HG02852 (cell line): ENCODE results near the gene DIS3L2.

Experiments
- ATAC-seq: cut with Tn5 transposase; IDR thresholded peaks from one replicate; pipeline ENCODE4 v1.9.1; 2021; ENCODE audit warnings: mild to moderate bottlenecking, moderate library complexity; ENCODE audit not compliant: unreplicated experiment

The DIS3L2 gene

DNA sequence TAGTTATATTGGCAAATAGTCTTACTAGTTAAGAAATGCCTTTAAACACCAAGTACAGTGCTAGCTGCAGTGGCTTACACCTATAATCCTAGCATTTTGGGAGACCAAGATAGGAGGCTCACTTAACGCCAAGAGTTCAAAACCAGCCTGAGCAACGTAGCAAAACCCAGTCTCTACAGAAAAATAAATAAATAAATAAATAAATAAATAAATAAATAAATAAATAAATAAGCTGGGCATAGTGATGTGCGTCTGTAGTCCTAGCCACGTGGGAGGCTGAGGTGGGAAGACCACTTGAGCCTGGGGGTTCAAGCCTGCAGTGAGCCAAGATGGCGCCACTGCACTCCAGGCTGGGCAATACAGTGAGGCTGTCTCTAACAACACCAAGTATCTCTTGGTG lies 258.4 kb downstream of the DIS3L2 start:
- ATAC-seq: no peak

DNA sequence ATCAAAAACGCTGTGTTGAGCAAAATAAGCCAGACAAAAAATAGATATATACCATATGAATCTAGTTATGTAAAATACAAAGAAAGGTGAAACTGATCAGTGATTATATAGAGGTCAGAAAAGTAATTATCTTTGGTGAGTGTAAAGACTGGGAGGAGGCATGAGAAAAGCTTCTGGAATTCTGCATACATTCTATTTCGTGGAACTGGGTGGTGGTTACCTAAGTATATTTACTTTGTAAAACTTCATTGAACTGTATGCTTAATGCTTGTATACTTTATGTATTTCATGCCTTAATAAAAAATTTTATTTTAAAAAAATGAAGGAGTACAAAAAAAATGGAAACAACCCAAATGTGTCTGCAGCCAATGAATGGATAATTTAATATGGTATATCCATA lies 263.9 kb downstream of the DIS3L2 start:
- ATAC-seq: no peak

DNA sequence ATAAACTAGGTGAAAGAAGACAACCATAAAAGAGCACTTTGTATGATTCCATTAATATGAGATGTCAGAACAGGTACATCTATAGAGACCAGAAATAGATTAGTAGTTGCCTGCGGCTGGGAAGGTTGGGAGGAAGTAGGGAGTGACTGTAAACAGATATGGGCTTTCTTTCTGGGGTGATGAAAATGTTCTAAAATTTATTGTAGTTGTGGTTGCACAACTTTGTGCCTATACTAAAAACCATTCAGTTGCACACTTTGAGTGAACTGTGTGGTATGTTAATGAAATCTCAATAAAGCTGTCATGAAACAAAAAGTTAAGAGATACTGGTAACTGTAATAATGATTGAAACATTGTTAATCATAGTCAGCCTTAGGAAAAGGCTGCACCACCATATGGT lies 264.4 kb downstream of the DIS3L2 start:
- ATAC-seq: no peak

DNA sequence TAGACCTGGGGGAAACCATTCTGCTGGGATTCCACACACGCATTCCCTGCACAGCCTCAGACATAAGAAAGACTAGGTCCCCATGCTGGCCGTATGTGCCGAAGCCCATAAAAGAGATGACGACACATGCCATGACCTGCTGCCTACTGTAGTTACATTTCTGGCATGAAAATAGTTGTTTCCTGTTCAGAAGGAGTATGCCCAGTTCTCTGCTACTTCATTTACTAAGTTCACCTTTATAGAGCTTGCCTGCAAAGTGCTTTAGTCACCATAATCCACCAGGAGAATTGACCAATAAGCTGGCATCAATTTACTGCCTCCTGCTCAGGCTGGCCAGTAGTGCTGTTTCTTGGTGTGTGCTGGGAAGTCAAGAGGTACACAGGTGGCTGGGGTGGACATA lies 266.8 kb downstream of the DIS3L2 start:
- ATAC-seq: no peak

DNA sequence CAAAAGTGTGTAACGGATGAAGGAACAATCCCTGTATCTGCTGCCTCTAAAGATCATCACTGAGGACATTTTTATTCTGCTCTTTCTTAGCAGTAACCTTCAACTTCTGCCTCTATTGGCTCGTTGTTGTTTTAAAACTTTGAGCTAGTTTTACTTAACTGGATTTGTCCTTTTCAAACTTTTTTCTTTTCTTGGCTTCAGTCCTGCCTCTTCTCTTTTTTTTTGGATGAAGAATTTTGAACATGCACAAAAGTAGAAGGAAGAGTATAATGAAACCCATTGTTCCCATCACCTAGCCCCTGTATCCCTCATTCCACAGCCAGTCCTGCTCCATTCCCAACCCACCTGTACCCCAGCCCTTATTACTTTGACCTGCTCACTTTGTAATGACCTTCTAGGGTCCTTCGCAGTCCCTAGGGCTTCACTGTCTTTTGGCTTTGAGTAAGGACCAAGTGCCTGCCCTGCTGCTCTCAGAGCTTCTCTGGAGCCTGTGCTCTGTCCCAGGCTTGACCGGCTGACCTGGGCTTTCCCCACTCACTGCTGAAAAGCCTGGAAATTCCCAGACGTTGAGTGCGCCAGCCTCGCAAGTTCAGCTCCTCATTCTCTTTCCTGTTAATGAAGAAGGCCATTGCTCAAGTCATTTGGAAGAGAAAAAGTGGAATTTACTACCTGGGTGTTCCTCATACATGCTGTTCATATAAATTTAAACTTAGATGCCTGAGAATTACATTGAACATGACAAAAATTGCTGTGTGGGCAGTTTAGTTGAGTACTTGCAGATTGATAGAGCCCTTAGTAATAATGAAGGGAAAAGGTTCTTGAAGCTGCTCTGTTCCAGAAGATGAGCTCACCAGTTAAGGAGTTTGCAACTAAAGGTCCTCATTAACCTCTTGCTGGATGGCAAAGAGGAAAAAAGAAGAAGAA lies 267.7 kb downstream of the DIS3L2 start:
- ATAC-seq: no peak

DNA sequence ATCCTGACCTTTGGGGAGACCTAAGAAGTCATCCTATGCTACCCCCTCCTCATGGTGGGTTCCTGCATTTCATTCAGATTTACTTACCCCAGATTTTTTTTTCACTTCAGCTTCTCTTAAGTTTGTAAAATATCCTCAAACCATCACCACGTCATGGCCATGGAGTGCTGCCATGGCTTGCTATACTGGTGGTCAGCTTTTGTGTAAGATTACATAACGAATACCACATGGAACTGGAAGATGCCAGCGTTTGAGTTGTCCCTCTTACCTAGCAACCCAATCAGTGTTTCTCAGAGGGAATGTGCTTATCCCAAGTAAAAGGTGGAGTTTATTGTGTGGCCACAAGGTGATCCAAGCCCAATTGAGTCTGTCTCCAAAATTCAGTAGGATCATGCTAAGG lies 268.4 kb downstream of the DIS3L2 start:
- no peak for ATAC-seq

DNA sequence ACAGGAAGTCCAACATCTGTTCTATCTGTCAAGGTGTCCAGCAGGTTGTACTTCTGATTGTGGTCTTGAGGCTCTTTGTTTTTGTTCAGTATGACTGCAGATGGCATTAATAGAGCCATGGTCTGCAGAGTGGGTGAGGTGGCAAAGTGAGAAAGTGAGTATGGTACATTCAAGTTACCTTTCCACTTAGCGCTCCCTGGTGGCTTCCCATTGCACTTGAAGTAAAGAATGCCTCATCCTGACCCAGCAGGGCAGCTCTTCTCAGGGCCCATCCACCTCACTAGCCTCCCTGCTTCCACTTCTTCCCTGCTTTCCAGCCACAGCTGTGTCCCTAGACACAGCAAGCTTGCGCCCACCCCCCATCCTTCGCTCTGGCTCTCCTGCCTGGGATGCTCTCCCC lies 269.0 kb downstream of the DIS3L2 start:
- no peak for ATAC-seq

DNA sequence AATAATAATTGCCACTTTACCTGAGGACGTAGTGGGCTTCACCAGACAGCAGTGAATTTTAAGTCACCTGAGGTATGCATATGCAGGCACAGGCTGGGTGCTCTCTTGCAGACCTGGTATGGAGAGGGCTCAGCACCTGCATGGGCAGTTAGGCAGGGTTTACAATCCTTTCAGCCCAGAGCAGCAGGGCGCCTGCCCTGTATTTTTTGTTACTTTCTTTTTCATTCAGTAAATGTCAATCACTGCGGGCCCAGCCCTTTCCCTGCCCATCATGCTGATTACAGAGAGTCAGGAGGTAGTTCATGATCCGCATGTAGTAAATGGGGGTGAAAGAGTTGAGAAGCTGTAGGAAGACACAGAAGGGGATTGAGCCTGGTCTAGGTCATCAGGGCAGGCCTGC lies 270.0 kb downstream of the DIS3L2 start:
- no peak for ATAC-seq

DNA sequence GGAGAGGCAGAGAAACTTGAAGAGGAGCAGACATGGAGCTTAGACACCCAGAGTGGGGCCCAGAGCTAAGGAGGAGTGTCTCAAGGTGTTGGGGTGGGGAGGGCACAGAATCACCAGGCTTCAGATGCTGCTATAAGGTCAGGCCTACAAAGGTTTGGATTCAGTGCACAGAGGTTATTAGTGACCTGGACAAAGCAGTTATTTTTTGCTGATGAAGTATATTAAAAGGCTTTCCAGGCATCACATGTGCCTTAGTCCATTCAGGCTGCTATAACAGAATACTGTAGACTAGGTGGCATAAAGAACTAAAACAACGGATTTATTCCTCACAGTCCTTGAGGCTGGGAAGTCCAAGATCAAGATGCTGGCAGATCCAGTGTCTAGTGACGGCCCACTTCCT lies 271.4 kb downstream of the DIS3L2 start:
- ATAC-seq: no peak

DNA sequence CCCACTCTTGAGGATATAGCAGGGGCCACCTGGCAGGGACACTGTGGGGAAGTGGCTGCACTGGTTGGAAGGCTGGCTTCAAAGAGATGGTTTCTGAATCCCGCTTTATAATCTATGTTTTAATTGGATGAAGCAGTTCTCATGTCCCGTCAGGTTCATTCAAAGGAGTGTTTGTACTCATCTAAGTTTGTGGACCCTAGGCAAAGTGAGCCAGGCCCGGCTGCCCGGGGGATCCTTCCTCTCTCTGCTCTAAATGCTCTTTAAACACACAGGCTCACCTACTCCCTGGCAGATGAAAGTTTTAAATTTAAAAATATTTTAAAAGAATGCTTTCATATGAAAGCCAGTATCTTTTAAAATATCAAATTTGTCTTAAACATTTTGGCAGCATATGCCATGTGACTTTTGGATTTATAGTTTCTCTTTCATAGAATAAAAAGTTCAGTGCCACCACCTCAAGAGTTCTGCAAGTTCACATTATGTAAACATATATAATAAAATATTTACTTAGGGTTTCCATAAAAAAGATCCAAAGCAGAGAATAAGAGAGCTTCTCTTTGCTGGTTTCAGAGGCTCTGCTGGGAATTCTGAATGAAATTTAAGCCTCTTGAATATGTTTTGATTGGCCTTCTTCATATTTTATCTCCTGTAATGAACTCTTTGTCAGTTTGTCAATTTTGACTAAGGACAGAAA lies 273.6 kb downstream of the DIS3L2 start:
- no peak for ATAC-seq

DNA sequence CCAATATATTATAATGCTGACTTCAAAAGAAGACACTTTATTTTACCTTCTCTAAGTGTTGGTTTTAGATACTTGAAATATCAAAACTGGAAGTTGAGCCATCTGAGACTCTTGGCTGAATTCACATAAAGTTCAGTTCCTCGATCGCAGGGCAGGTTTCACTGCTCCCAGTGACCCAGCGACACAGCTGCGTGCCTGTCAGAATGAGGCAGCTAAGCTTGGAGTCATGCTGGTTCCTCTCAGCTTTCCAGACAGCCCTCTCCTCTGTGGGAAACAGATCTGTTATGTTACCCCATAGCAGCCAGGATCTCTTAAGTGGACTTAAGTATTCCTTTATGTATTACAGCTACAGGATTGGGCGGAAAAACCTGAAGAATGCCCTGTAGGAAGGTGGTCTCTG lies 274.2 kb downstream of the DIS3L2 start:
- ATAC-seq: no peak

DNA sequence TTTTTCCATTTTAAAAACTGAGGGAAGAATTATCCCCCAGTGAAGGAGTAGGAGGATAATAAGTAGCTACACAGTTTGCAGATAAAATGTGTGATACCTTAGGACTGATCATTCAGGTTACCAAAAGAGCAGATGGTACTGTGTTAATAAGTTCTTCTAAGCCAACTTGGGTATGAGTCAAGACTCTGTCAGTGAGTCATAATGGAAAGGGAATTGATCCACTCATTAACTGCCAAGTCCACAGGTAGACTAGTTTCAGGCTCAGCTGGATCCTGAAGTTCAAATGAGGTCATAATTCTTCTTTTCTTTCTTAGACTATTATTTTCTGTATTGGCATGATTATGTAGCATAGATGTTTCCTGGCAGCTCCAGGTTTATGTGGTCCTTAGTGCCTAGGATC lies 274.7 kb downstream of the DIS3L2 start:
- ATAC-seq: peak; percentile 78

DNA sequence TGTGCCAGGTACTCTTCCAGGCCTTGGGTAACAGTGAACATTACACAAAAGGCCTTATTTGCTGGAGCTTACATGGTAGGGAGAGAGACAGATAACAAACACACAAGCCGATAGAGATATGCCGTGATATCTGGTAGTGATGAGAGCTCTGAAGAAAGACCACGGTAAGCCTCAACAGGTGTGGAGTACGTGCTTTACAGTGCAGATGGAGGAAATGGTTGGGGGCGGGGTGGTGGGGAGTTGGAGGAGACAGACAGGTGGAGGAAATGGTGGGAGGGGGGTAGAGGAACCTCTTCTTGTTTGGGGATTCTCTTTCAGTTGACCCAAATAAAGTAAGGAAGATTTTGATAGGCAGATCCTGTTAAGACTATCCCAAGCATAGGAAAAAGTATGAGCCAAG lies 276.0 kb downstream of the DIS3L2 start:
- no peak for ATAC-seq

DNA sequence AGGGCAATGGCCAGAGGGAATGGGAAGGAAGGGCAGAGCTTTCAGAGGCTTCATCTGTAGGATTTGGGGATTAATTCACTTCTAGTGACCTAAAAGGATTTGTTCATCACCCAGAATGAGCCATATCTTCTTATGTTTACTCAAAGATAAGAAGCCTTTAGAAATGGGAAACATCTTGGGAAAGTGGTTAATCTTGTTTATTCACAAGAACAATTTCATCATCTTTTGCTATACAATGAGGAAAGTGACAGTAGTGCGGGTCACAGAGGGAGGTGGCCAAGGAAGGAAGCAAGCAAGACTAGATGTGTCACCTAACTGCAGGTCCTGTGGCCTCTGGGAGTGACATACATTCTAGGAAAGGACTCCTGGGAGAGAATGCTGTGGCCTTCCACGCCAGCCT lies 276.6 kb downstream of the DIS3L2 start:
- ATAC-seq: no peak

DNA sequence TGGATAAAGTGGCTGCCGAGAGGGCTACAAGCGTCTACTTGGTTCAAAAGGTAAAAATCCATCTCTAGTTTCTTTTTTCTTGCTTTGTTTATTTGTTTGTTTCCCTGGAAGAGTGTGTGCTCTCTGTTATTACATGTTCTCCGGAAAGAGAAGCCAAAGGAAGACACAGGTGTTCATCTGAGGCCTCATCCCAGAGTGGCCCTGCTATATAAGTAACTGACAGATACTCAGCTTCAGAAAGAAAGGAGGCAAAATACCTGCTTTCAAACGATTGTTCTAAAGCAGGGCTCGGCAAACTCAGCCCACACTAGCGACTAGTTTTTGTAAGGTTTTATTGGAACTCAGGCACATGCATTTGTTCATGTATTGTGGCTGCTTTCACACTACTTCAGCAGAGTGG lies 277.1 kb downstream of the DIS3L2 start:
- ATAC-seq: no peak

DNA sequence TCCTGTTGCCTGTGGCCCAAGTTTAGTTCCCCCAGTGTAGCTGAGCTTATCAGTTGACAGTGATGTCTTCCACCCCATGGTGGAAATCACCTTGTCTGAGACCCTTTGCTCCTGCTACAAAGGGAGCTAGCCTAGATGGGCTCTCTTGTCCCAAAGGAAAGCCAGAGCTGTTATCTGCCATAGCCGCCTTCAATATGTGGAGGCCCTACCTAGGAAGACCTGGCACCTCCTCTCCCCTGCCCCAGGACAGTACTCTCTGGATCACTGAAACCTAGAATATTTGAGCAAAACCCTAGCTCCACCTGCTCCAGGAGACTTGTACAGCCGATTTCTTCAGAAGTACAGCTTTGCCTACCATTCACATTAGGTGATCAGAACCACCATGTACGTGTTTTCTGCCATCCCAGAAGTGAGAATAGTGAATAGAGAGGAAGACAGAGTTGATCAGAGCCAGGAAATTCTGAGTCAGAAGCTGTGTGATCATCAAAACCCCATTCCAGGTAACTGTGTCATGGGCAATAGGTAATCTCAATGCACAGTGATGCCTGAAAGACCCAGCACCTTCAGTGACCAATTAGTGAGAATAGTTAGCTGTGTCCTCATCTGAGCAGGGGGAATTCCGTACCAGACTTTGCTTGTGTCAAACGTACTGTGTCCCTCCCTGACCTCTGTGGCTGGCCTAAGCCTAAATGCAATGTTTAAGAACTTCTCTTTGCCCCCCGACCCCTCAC lies 278.6 kb downstream of the DIS3L2 start:
- ATAC-seq: no peak

DNA sequence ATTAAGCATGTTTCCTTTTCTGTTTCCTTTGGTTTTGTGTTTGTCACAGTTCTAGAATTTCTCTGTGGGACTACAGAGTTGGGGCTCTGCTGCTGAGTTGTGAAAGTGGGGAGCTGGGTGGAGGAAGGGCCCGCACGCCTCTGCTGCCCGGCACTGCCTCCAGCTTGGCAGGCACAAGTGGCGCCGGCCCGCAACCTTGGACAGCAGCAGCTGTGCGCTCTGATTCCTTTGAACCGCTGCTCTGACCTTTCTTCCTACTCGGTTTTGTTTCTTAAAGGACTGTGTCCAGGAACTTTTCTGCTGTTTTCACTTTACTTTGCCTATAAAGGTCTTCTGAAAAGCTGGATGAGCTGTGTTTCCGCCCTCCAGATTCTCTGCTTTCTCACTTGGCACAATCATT lies 279.4 kb downstream of the DIS3L2 start:
- no peak for ATAC-seq

DNA sequence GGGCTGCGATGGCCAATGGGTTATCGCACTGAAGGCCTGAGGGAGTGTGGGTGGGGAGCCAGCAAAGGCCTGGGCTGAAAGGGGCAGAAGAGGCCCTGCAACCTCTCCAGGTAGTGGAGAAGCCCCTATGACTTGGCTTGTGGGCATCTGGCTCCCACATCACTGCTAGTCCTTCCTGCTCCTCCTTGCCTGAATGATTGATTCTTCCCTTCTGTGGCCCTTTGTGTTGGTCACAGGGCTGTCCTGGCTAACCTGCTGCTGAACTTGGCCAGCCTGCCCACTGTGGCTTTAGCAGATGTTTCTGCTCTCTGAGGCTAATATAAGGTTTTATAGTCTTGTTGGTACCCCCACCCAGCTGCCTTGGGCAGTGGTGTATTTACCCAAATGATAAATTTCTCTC lies 280.8 kb downstream of the DIS3L2 start:
- no peak for ATAC-seq

DNA sequence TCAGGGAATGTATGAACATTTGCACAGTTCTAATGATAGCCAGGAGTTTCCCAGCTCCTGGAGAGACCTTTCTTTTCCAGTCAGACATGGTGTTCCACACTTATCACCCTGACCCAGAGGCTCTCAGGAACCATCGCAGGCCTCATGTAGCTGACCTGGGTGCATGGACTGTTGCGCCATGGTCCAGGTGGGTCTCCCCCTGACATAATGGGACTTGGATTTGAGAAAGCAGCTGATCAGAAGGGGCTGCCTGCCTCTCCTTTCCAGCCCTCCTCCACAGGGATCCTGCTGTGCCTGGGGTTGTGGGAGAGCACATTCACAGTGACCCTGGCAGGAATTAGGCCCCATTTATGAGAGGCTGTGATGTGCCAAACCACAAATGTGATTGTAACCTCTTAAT lies 283.6 kb downstream of the DIS3L2 start:
- ATAC-seq: no peak

DNA sequence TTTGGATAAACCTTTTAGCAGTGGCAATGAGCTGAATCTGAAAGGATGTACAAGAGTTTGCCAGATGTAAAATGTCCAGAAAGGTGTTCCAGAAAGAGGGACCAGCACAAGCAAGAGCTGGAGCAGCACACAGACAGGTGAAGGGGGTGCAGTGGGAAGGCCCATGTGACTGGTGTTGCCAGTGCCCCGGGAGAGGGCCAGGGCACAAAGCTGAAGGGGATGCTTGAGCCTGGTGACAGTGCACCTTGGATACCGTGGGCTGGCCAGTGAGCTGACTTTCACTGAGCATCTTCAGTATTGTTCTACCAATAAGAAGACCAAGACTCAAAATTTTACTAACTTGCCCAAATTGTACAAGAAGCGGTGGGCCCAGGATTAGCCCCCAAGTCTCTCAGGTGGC lies 284.7 kb downstream of the DIS3L2 start:
- ATAC-seq: no peak

DNA sequence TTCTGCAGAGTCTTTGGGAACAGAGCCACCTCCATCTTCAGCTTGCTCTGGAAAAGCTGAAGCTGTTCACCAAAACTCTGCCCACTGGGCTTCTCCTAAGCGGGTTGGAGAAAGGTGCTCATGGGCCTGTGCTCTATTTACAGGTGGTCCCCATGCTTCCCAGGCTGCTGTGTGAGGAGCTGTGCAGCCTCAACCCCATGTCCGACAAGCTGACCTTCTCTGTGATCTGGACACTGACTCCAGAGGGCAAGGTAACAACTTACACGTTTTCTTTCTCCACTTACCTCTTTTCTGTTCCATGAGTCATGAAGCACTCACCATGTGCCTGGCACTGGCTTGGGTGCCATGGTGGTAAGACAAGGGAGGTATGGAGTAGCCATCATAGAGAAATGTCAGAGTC lies 287.6 kb downstream of the DIS3L2 start:
- ATAC-seq: no peak
